Body of pancreas (tissue), 4 donors: ENCODE measurements around the gene ARG2. TPM values are rescaled to one million over a fixed set of nuclear protein-coding genes. Genes with fewer than 3 reads are reported as not detected.

Experiments
- ATAC-seq: fragments of 150-250 bp; one replicate; pipeline ENCODE4 v1.9.1; 2016
- DNase-seq, 4 donors: peaks; one replicate each; pipeline ENCODE4 v3.0.0-alpha.2; 2019
- H3K27ac ChIP-seq, 4 donors: fragments of 200-600 bp; sonication (generic); 1 replicate in 3 of 4; 2 replicates in 1 of 4; pipeline versions ENCODE4 v1.5.1 to v1.6.1; 2016 to 2019; ENCODE audit warnings: mild to moderate bottlenecking in 1 of 4, mixed read lengths in 1 of 4, moderate library complexity in 1 of 4
- H3K27me3 ChIP-seq, 2 donors: fragments of 200-600 bp; sonication (generic); one replicate each; pipeline ENCODE4 v1.6.0; 2016; ENCODE audit warnings: mild to moderate bottlenecking in 1 of 2
- H3K36me3 ChIP-seq, 2 donors: fragments of 200-600 bp; sonication (generic); replicated peaks in 1 of 2; 2 replicates each; pipeline ENCODE4 v1.5.1; 2016; ENCODE audit warnings: low read depth in 2 of 2; ENCODE audit not compliant: insufficient read depth in 1 of 2
- H3K4me1 ChIP-seq: fragments of 200-600 bp; sonication (generic); one replicate; pipeline ENCODE4 v1.6.0; 2016
- H3K4me3 ChIP-seq, 2 donors: fragments of 200-600 bp; sonication (generic); 1 replicate in 1 of 2; 2 replicates in 1 of 2; pipeline ENCODE4 v1.5.1; 2016 to 2019
- H3K9me3 ChIP-seq, 3 donors: fragments of 200-600 bp; sonication (generic); 1 replicate in 2 of 3; 2 replicates in 1 of 3; pipeline ENCODE4 v1.5.1; 2016
- POLR2A ChIP-seq, 3 donors: fragments of 450-650 bp; IDR thresholded peaks; one replicate each; pipeline ENCODE4 v1.6.1; 2016; ENCODE audit warnings: antibody characterized with exemption in 3 of 3, mild to moderate bottlenecking in 2 of 3
- WGBS, 2 donors: methylation state at CpG; one replicate each; pipeline ENCODE4 v1.1.5; 2017; 5-methylcytosine and 5-hydroxymethylcytosine counted together
- intact Hi-C: fragments of 100-400 bp; cut with DNase I; formaldehyde crosslinking; loops from one replicate; pipeline ENCODE4 v1.15.1; 2023
- total RNA-seq, 2 donors: library from RNA; depleted of rRNA; stranded (reverse); fragments of >200 nt; gene quantifications; one replicate each; pipeline ENCODE4 v1.1.0, GENCODE V29; 2016
- TF ChIP-seq, protein P1 (sequence below), 7 experiments: fragments of 450-650 bp in 4 of 7; fragments of 200-600 bp in 3 of 7; sonication (generic) in 3 of 7; IDR thresholded peaks; one replicate each; pipeline ENCODE4 v1.5.1; 2016 to 2019; ENCODE audit warnings: antibody characterized with exemption in 7 of 7

ARG2 gene
- total RNA-seq, 2 donors from 2014 or later = 3.6 to 4.6 TPM

DNA sequence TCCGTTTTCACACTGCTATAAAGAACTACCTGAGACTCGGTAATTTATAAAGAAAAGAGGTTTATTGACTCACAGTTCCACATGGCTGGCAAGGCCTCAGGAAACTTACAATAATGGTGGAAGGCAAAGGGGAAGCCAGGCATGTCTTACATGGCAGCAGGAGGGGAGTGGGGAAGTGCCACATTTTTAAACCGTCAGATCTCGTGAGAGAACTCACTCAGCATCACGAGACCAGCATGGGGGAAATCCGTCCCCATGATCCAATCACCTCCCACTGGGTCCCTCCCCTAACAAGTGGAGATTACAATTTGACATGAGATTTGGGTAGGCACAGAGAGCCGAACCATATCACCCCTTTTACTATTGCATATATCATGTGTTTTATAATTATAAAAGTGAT lies 17.6 kb upstream of the ARG2 start:
- H3K9me3 ChIP-seq = no peaks in the 10 kb centered on the region
- no peaks in the 10 kb centered on the region for H3K36me3 ChIP-seq
- no peak overlapping the region for H3K27ac ChIP-seq
- no peak overlapping the region for H3K4me3 ChIP-seq
- H3K4me1 ChIP-seq = peaks cover 22% of the 10 kb centered on the region
- no peak for TF ChIP-seq POLR2A (IDR thresholded peaks at IDR 0.05)
- TF ChIP-seq, protein P1, sequence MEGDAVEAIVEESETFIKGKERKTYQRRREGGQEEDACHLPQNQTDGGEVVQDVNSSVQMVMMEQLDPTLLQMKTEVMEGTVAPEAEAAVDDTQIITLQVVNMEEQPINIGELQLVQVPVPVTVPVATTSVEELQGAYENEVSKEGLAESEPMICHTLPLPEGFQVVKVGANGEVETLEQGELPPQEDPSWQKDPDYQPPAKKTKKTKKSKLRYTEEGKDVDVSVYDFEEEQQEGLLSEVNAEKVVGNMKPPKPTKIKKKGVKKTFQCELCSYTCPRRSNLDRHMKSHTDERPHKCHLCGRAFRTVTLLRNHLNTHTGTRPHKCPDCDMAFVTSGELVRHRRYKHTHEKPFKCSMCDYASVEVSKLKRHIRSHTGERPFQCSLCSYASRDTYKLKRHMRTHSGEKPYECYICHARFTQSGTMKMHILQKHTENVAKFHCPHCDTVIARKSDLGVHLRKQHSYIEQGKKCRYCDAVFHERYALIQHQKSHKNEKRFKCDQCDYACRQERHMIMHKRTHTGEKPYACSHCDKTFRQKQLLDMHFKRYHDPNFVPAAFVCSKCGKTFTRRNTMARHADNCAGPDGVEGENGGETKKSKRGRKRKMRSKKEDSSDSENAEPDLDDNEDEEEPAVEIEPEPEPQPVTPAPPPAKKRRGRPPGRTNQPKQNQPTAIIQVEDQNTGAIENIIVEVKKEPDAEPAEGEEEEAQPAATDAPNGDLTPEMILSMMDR (IDR thresholded peaks at IDR 0.05) = no peak
- 68 to 69% methylated on average over 7 of the region's 7 CpGs for WGBS, 2 donors
- DNase-seq = no peak
- no peaks in the 10 kb centered on the region for H3K27me3 ChIP-seq
- intact Hi-C loops = no loop called here
- no peak for ATAC-seq

DNA sequence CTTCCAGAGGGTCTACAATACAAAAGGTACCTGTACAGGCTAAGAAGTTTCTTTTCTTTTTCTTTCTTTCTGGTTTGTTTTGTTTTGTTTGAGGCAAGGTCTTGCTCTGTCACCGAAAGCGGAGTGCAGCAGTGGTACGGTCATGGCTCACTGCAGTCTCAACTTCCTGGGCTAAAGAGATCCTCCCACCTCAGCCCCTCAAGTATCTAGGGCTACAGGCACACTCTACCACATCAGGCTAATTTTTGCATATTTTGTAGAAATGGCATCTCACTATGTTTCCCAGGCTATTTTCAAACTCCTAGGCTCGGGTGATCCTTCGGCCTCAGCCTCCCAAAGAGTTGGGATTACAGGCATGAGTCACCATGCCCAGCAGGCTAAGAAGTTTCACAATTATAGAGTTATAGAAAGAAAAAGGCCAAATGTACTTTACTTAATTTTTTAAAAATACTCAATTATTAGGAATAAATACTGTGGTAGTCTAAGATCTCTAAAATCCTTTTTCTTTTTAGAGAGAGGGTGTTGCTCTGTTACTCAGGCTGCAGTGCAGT lies 16.6 kb upstream of the ARG2 start:
- intact Hi-C loops = no loop called here
- TF ChIP-seq, protein P1 (IDR thresholded peaks at IDR 0.05) = no peak
- no peak for TF ChIP-seq POLR2A (IDR thresholded peaks at IDR 0.05)
- peaks cover 19% of the 10 kb centered on the region for H3K4me1 ChIP-seq
- H3K27ac ChIP-seq = no peak overlapping the region
- no peaks in the 10 kb centered on the region for H3K9me3 ChIP-seq
- H3K27me3 ChIP-seq = no peaks in the 10 kb centered on the region
- H3K4me3 ChIP-seq = no peak overlapping the region
- ATAC-seq (no peak), DNase-seq (no peak)
- no peaks in the 10 kb centered on the region for H3K36me3 ChIP-seq
- WGBS, 2 donors = 70 to 74% methylated on average over 5 of the region's 5 CpGs

GRCh38 chr14:67607646-67608045 lies 12.1 kb upstream of the ARG2 start:
- Histone ChIP-seq H3K9me3 (no peaks in the 10 kb centered on the region), H3K4me3 (no peak overlapping the region), H3K36me3 (no peaks in the 10 kb centered on the region), H3K27me3 (no peaks in the 10 kb centered on the region), H3K4me1 (no peaks in the 10 kb centered on the region), H3K27ac (no peak overlapping the region)
- WGBS, 2 donors = 92% methylated on average over 5 of the region's 5 CpGs
- no peak for ATAC-seq
- TF ChIP-seq, protein P1 (IDR thresholded peaks at IDR 0.05) = no peak
- TF ChIP-seq POLR2A (IDR thresholded peaks at IDR 0.05) = no peak
- DNase-seq = no peak
- intact Hi-C loops = no loop called here

GRCh38 chr14:67609642-67610310 lies 9.9 kb upstream of the ARG2 start:
- H3K36me3 ChIP-seq = no peaks in the 10 kb centered on the region

More at GRCh38 chr14:67609642-67610310, 9.9 kb upstream of the ARG2 start:
- Histone ChIP-seq H3K27ac (no peak overlapping the region), H3K4me1 (no peaks in the 10 kb centered on the region), H3K27me3 (no peaks in the 10 kb centered on the region), H3K9me3 (no peaks in the 10 kb centered on the region), H3K4me3 (no peak overlapping the region)
- WGBS, 2 donors = 75 to 76% methylated on average over 10 of the region's 10 CpGs
- DNase-seq (no peak), ATAC-seq (no peak)
- TF ChIP-seq, protein P1 (IDR thresholded peaks at IDR 0.05) = no peak
- no peak for TF ChIP-seq POLR2A (IDR thresholded peaks at IDR 0.05)
- intact Hi-C loops = no loop called here
